Endothelial cell of umbilical vein (primary cell): Measurements from ENCODE around the gene CXCR6. TPM values are rescaled to one million over a fixed set of nuclear protein-coding genes. Genes with fewer than 3 reads are reported as not detected.

Source experiments
- BruUV-seq: library from RNA; stranded (reverse); fragments of 400-500 nt; replicated peaks from 2 replicates; lab custom pipeline; 2021; lab: Mats Ljungman, UMichigan
- CTCF ChIA-PET: fragments of 300-600, 350-600 bp; sonication (Branson Sonifier 250); formaldehyde crosslinking; loops from one replicate; lab custom pipeline; 2021; ENCODE audit warnings: antibody characterized with exemption, inconsistent platforms; lab: Charles Lee
- POLR2A ChIA-PET: fragments of 300-600, 350-600 bp; sonication (Branson Sonifier 250); formaldehyde crosslinking; loops from one replicate; lab custom pipeline; 2021; ENCODE audit warnings: antibody characterized with exemption, inconsistent platforms; lab: Charles Lee
- DNase-seq: peaks from one replicate; pipeline ENCODE4 v3.0.0-alpha.2; 2011; ENCODE audit warnings: low read depth, low spot score
- FAIRE-seq: peaks from 2 replicates; lab custom pipeline; 2011; peaks lifted over from hg19 to GRCh38; lab: Jason Lieb, UNC
- H2AFZ ChIP-seq: 2 replicates; pipeline ENCODE4 v1.6.0; 2012; ENCODE audit warnings: low read depth, low read length, control low read depth, inconsistent platforms
- H3K27ac ChIP-seq: 2 replicates; pipeline ENCODE4 v1.5.1; 2011; ENCODE audit warnings: low read depth, mild to moderate bottlenecking, control low read depth, low read length, moderate library complexity; ENCODE audit not compliant: insufficient read depth
- H3K27me3 ChIP-seq, 2 experiments: 2 replicates each; pipeline versions ENCODE4 v1.6.0 to v1.6.1; 2011; ENCODE audit warnings: low read length in 2 of 2, mixed read lengths in 1 of 2; ENCODE audit not compliant: control insufficient read depth in 2 of 2, insufficient read depth in 2 of 2
- H3K36me3 ChIP-seq, 2 experiments: 2 replicates in 1 of 2; 3 replicates in 1 of 2; pipeline ENCODE4 v1.5.1; 2011; ENCODE audit warnings: low read length in 2 of 2, mild to moderate bottlenecking in 1 of 2, moderate library complexity in 1 of 2; ENCODE audit not compliant: control insufficient read depth in 2 of 2, insufficient read depth in 2 of 2; ENCODE audit errors: extremely low read depth in 1 of 2
- H3K4me1 ChIP-seq: 3 replicates; pipeline ENCODE4 v1.5.1; 2011; ENCODE audit warnings: mild to moderate bottlenecking, low read length; ENCODE audit not compliant: control insufficient read depth, insufficient read depth; ENCODE audit errors: extremely low read depth
- H3K4me2 ChIP-seq: 2 replicates; pipeline ENCODE4 v1.6.1; 2011; ENCODE audit warnings: low read length, control low read depth, mixed read lengths; ENCODE audit not compliant: insufficient read depth
- H3K4me3 ChIP-seq, 3 experiments: fragments of 200-600 bp in 1 of 3; sonication (generic), shearing (Covaris generic) in 1 of 3; replicated peaks in 1 of 3; 2 replicates each; pipeline ENCODE4 v1.5.1; 2011 to 2016; ENCODE audit warnings: control low read depth in 3 of 3, low read length in 3 of 3, mild to moderate bottlenecking in 2 of 3, inconsistent platforms in 1 of 3, low read depth in 1 of 3, moderate library complexity in 1 of 3; ENCODE audit not compliant: insufficient read depth in 1 of 3
- H3K79me2 ChIP-seq: 2 replicates; pipeline ENCODE4 v1.6.0; 2012; ENCODE audit warnings: low read length, inconsistent platforms; ENCODE audit not compliant: control insufficient read depth, insufficient read depth
- H3K9ac ChIP-seq: replicated peaks from 2 replicates; pipeline ENCODE3; 2011; ENCODE audit warnings: low read length, control low read depth; ENCODE audit not compliant: insufficient read depth; ENCODE audit errors: extremely low read depth
- H3K9me1 ChIP-seq: replicated peaks from 3 replicates; pipeline ENCODE4 v1.6.0; 2011; ENCODE audit warnings: mild to moderate bottlenecking, low read length; ENCODE audit not compliant: control insufficient read depth, insufficient read depth; ENCODE audit errors: extremely low read depth
- H3K9me3 ChIP-seq: replicated peaks from 2 replicates; pipeline ENCODE4 v1.5.1; 2012; ENCODE audit warnings: low read length, inconsistent platforms; ENCODE audit not compliant: control insufficient read depth, insufficient read depth
- H4K20me1 ChIP-seq: replicated peaks from 2 replicates; pipeline ENCODE3; 2011; ENCODE audit warnings: mild to moderate bottlenecking, low read length; ENCODE audit not compliant: control insufficient read depth, insufficient read depth; ENCODE audit errors: extremely low read depth
- CTCF ChIP-seq, 2 donors: IDR thresholded peaks; 1 replicate in 1 of 2; 2 replicates in 1 of 2; pipeline ENCODE4 v1.5.1; 2011; ENCODE audit warnings: low read length in 2 of 2, mild to moderate bottlenecking in 2 of 2, moderate library complexity in 2 of 2, control low read depth in 1 of 2, inconsistent platforms in 1 of 2, low read depth in 1 of 2; ENCODE audit not compliant: insufficient read depth in 1 of 2; ENCODE audit errors: extremely low read depth in 1 of 2
- EZH2 ChIP-seq: IDR thresholded peaks from 2 replicates; pipeline ENCODE4 v1.6.1; 2012; ENCODE audit warnings: borderline replicate concordance, low read depth, mild to moderate bottlenecking, moderate library complexity, low read length, inconsistent platforms; ENCODE audit not compliant: severe bottlenecking
- FOS ChIP-seq: IDR thresholded peaks from 2 replicates; pipeline ENCODE4 v1.6.1; 2011; ENCODE audit warnings: mild to moderate bottlenecking, low read length, moderate library complexity, borderline replicate concordance; ENCODE audit not compliant: insufficient read depth
- GATA2 ChIP-seq: IDR thresholded peaks from 2 replicates; pipeline ENCODE4 v1.7.0; 2011; ENCODE audit warnings: low read depth, mild to moderate bottlenecking, moderate library complexity, mixed read lengths, low read length; ENCODE audit not compliant: insufficient read length, insufficient read depth
- JUN ChIP-seq: IDR thresholded peaks from 2 replicates; pipeline ENCODE4 v1.6.1; 2011; ENCODE audit warnings: borderline replicate concordance, low read depth; ENCODE audit not compliant: insufficient read length, insufficient read depth
- MAX ChIP-seq: IDR thresholded peaks from 2 replicates; pipeline ENCODE4 v1.6.1; 2011; ENCODE audit not compliant: insufficient read depth, insufficient read length
- MYC ChIP-seq: IDR thresholded peaks from one replicate; pipeline ENCODE4 v1.6.1; 2011; ENCODE audit warnings: mild to moderate bottlenecking, low read depth, low read length
- POLR2A ChIP-seq: IDR thresholded peaks from 2 replicates; pipeline ENCODE4 v1.6.1; 2012; ENCODE audit warnings: low read depth, mild to moderate bottlenecking, control low read depth, low read length
- POLR2AphosphoS5 ChIP-seq: IDR thresholded peaks from 2 replicates; pipeline ENCODE4 v1.6.1; 2012; ENCODE audit warnings: low read depth, mild to moderate bottlenecking, control low read depth, low read length, moderate library complexity; ENCODE audit not compliant: insufficient read depth
- dilution Hi-C: fragments of 300-500 bp; cut with MboI; formaldehyde crosslinking; loops from one replicate; pipeline ENCODE4 v1.15.0; 2019; ENCODE audit warnings: low sequenced_read_pairs; ENCODE audit not compliant: extremely low pct_ligation_motif_present
- intact Hi-C: fragments of 100-400 bp; cut with micrococcal nuclease; formaldehyde crosslinking; loops from one replicate; pipeline ENCODE4 v1.10.0; 2022
- polyA plus RNA-seq, 4 experiments: library from polyadenylated mRNA; depleted of rRNA in 3 of 4; stranded (reverse) in 3 of 4; unstranded in 1 of 4; fragments of >200 nt; gene quantifications; 2 replicates each; pipeline versions ENCODE4 v1.2.1 to v1.2.3, GENCODE V29; 2011 to 2012; ENCODE audit warnings: missing spikeins in 1 of 4
- total RNA-seq: library from RNA; stranded (reverse); gene quantifications from 2 replicates; pipeline ENCODE4 v1.2.3, GENCODE V29; 2021

Gene CXCR6
- total and polyA plus RNA-seq, 2 donors (not counting 3 experiments of a cell fraction or from before 2014, with no cell fraction given) = not detected

- intact Hi-C loops (no loop called here), dilution Hi-C loops (no loop called here)
- no peak overlapping the region for H3K27ac ChIP-seq
- no peak overlapping the region for H3K9ac ChIP-seq
- no peaks in the 10 kb centered on the region for H3K27me3 ChIP-seq
- TF ChIP-seq FOS (no peak), EZH2 (no peak), GATA2 (no peak), MAX (no peak), POLR2A (no peak), JUN (no peak), CTCF (IDR thresholded peaks at IDR 0.05; ENCODE audit: extremely low read depth in 1 of 2, insufficient read depth in 1 of 2, low read depth in 1 of 2, low read length in 2 of 2) (no peak), MYC (no peak), POLR2AphosphoS5 (no peak)
- no peak overlapping the region for H3K4me3 ChIP-seq
- no peak overlapping the region for H3K4me2 ChIP-seq
- POLR2A ChIA-PET = interaction anchor here (0.5 kb wide), 1 partner anchor 996 kb away, joined by 3 read pairs; no protein-coding TSS in a partner anchor
- H3K9me1 ChIP-seq = no peaks in the 10 kb centered on the region
- no peak for DNase-seq
- no TSS peak for BruUV-seq
- H3K4me1 ChIP-seq = no peaks in the 10 kb centered on the region
- H3K79me2 ChIP-seq = no peaks in the 10 kb centered on the region
- H4K20me1 ChIP-seq = no peaks in the 10 kb centered on the region
- H3K36me3 ChIP-seq = peaks cover 25 to 51% of the 10 kb centered on the region in 2 experiments
- no peaks in the 10 kb centered on the region for H3K9me3 ChIP-seq
- no peak overlapping the region for H2AFZ ChIP-seq
- FAIRE-seq = no peak
- CTCF ChIA-PET = interaction anchor here (0.9 kb wide), 1 partner anchor 20 kb away, joined by 3 read pairs; no protein-coding TSS in a partner anchor
These were observed 15.9 kb downstream of the CXCR6 start for GRCh38 chr3:45959201-45959600.
